Measurements from ENCODE around the gene ITGA8.

ITGA8 gene

GRCh38 chr10:15742102-15742501 lies 22.4 kb upstream of the ITGA8 start:
- H3K27ac Mint-ChIP-seq, result no peak overlapping the region
- H3K4me1 Mint-ChIP-seq, result no peaks in the 10 kb centered on the region
- H3K4me3 Mint-ChIP-seq, result no peak overlapping the region
- no peak for ATAC-seq
- no peak for DNase-seq (ENCODE audit: low spot score in 2 of 2)
- H3K9me3 Mint-ChIP-seq, result no peaks in the 10 kb centered on the region
- no peaks in the 10 kb centered on the region for H3K36me3 Mint-ChIP-seq

- DNase-seq (ENCODE audit: low spot score in 2 of 2) (no peak), ATAC-seq (no peak)
- no peaks in the 10 kb centered on the region for H3K9me3 Mint-ChIP-seq
- H3K27ac Mint-ChIP-seq, result no peak overlapping the region
- no peaks in the 10 kb centered on the region for H3K36me3 Mint-ChIP-seq
- H3K4me1 Mint-ChIP-seq, result no peaks in the 10 kb centered on the region
- no peak overlapping the region for H3K4me3 Mint-ChIP-seq
These were observed 21.9 kb upstream of the ITGA8 start for GRCh38 chr10:15741581-15741980.

- Mint-ChIP-seq H3K27ac (no peak overlapping the region), H3K9me3 (no peaks in the 10 kb centered on the region), H3K4me1 (no peaks in the 10 kb centered on the region), H3K4me3 (no peak overlapping the region), H3K36me3 (no peaks in the 10 kb centered on the region)
- DNase-seq (ENCODE audit: low spot score in 2 of 2) (no peak), ATAC-seq (no peak)
These were observed 20.5 kb upstream of the ITGA8 start for GRCh38 chr10:15740261-15740660.

- H3K27ac Mint-ChIP-seq, result no peak overlapping the region
- H3K9me3 Mint-ChIP-seq, result no peaks in the 10 kb centered on the region
- no peaks in the 10 kb centered on the region for H3K4me1 Mint-ChIP-seq
- H3K4me3 Mint-ChIP-seq, result no peak overlapping the region
- ATAC-seq (peak; percentile 36), DNase-seq (ENCODE audit: low spot score in 2 of 2) (peak in 1 of 2 donors; percentile 23)
- no peaks in the 10 kb centered on the region for H3K36me3 Mint-ChIP-seq
These were observed 19.7 kb upstream of the ITGA8 start for GRCh38 chr10:15739254-15739970.

GRCh38 chr10:15738270-15738925 lies 18.7 kb upstream of the ITGA8 start:
- H3K36me3 Mint-ChIP-seq, result no peaks in the 10 kb centered on the region
- H3K4me3 Mint-ChIP-seq, result no peak overlapping the region
- DNase-seq (ENCODE audit: low spot score in 2 of 2), result no peak
- H3K9me3 Mint-ChIP-seq, result no peaks in the 10 kb centered on the region
- no peak overlapping the region for H3K27ac Mint-ChIP-seq
- H3K4me1 Mint-ChIP-seq, result no peaks in the 10 kb centered on the region
- ATAC-seq, result no peak

GRCh38 chr10:15737656-15738055 lies 17.9 kb upstream of the ITGA8 start:
- Mint-ChIP-seq H3K4me3 (no peak overlapping the region), H3K27ac (no peak overlapping the region), H3K9me3 (no peaks in the 10 kb centered on the region), H3K36me3 (no peaks in the 10 kb centered on the region), H3K4me1 (no peaks in the 10 kb centered on the region)
- DNase-seq (ENCODE audit: low spot score in 2 of 2), result no peak
- ATAC-seq, result no peak

- Mint-ChIP-seq H3K4me1 (no peaks in the 10 kb centered on the region), H3K9me3 (no peaks in the 10 kb centered on the region), H3K36me3 (no peaks in the 10 kb centered on the region), H3K4me3 (no peak overlapping the region), H3K27ac (no peak overlapping the region)
- DNase-seq (ENCODE audit: low spot score in 2 of 2) (no peak), ATAC-seq (no peak)
These were observed 16.0 kb upstream of the ITGA8 start for GRCh38 chr10:15735763-15736162.

GRCh38 chr10:15730341-15730740 lies 10.6 kb upstream of the ITGA8 start:
- H3K9me3 Mint-ChIP-seq, result peaks cover 2% of the 10 kb centered on the region
- DNase-seq (ENCODE audit: low spot score in 2 of 2), result no peak

GRCh38 chr10:15729890-15730289 lies 10.2 kb upstream of the ITGA8 start:
- no peak overlapping the region for H3K27ac Mint-ChIP-seq
- peaks cover 2% of the 10 kb centered on the region for H3K9me3 Mint-ChIP-seq
- H3K4me3 Mint-ChIP-seq, result no peak overlapping the region
- no peak for DNase-seq (ENCODE audit: low spot score in 2 of 2)
- H3K36me3 Mint-ChIP-seq, result no peaks in the 10 kb centered on the region
- ATAC-seq, result no peak
- H3K4me1 Mint-ChIP-seq, result no peaks in the 10 kb centered on the region

More at GRCh38 chr10:15730341-15730740, 10.6 kb upstream of the ITGA8 start:
- no peak overlapping the region for H3K27ac Mint-ChIP-seq
- no peak for ATAC-seq
- no peaks in the 10 kb centered on the region for H3K36me3 Mint-ChIP-seq
- H3K4me1 Mint-ChIP-seq, result no peaks in the 10 kb centered on the region
- no peak overlapping the region for H3K4me3 Mint-ChIP-seq

- ATAC-seq, result no peak
- H3K4me1 Mint-ChIP-seq, result no peaks in the 10 kb centered on the region
- no peak overlapping the region for H3K4me3 Mint-ChIP-seq
- no peaks in the 10 kb centered on the region for H3K36me3 Mint-ChIP-seq
- H3K9me3 Mint-ChIP-seq, result peaks cover 2% of the 10 kb centered on the region
- H3K27ac Mint-ChIP-seq, result no peak overlapping the region
- no peak for DNase-seq (ENCODE audit: low spot score in 2 of 2)
These were observed 6.3 kb upstream of the ITGA8 start for GRCh38 chr10:15726042-15726441.

GRCh38 chr10:15725603-15726002 lies 5.9 kb upstream of the ITGA8 start:
- no peaks in the 10 kb centered on the region for H3K4me1 Mint-ChIP-seq
- no peak overlapping the region for H3K27ac Mint-ChIP-seq
- H3K9me3 Mint-ChIP-seq, result peaks cover 2% of the 10 kb centered on the region
- H3K36me3 Mint-ChIP-seq, result no peaks in the 10 kb centered on the region
- H3K4me3 Mint-ChIP-seq, result no peak overlapping the region
- no peak for ATAC-seq
- DNase-seq (ENCODE audit: low spot score in 2 of 2), result no peak

GRCh38 chr10:15724683-15725082 lies 5.0 kb upstream of the ITGA8 start:
- DNase-seq (ENCODE audit: low spot score in 2 of 2) (no peak), ATAC-seq (no peak)
- H3K4me3 Mint-ChIP-seq, result no peak overlapping the region
- peaks cover 2% of the 10 kb centered on the region for H3K9me3 Mint-ChIP-seq
- H3K36me3 Mint-ChIP-seq, result no peaks in the 10 kb centered on the region
- H3K27ac Mint-ChIP-seq, result no peak overlapping the region
- H3K4me1 Mint-ChIP-seq, result no peaks in the 10 kb centered on the region

- Mint-ChIP-seq H3K9me3 (no peaks in the 10 kb centered on the region), H3K4me1 (peaks cover 2% of the 10 kb centered on the region), H3K27ac (no peak overlapping the region), H3K36me3 (no peaks in the 10 kb centered on the region), H3K4me3 (no peak overlapping the region)
- ATAC-seq (no peak), DNase-seq (ENCODE audit: low spot score in 2 of 2) (no peak)
These were observed 4.1 kb upstream of the ITGA8 start for GRCh38 chr10:15723803-15724202.

- Mint-ChIP-seq H3K4me3 (no peak overlapping the region), H3K27ac (no peak overlapping the region), H3K9me3 (no peaks in the 10 kb centered on the region), H3K36me3 (no peaks in the 10 kb centered on the region), H3K4me1 (peaks cover 5% of the 10 kb centered on the region)
- DNase-seq (ENCODE audit: low spot score in 2 of 2) (no peak), ATAC-seq (no peak)
These were observed 1.0 kb upstream of the ITGA8 start for GRCh38 chr10:15720635-15721287.

GRCh38 chr10:15719049-15719898 lies 448 bp downstream of the ITGA8 start:
- ATAC-seq, result peak; percentile 34
- H3K27ac Mint-ChIP-seq, result no peak overlapping the region
- no peak for DNase-seq (ENCODE audit: low spot score in 2 of 2)
- no peaks in the 10 kb centered on the region for H3K9me3 Mint-ChIP-seq
- H3K4me1 Mint-ChIP-seq, result peaks cover 5% of the 10 kb centered on the region
- no peaks in the 10 kb centered on the region for H3K36me3 Mint-ChIP-seq
- H3K4me3 Mint-ChIP-seq, result no peak overlapping the region

Data from stimulated activated effector memory CD8-positive, alpha-beta T cell treated with anti-CD3 and anti-CD28 coated beads, Interleukin-12 subunit alpha, Interleukin-12 subunit beta, amount 100 ng/mL, for 72 hours (primary cell).